ENCODE measurements around the gene XRCC2. TPM values are rescaled to one million over a fixed set of nuclear protein-coding genes. Genes with fewer than 3 reads are reported as not detected.

Gene XRCC2
- total and polyA plus RNA-seq, 12 donors, result 0.12 to 4.1 (median 0.50) TPM

- no peak for DNase-seq
- no peaks in the 10 kb centered on the region for H3K4me1 ChIP-seq (replicated peaks in 1 of 2)
- H3K4me3 ChIP-seq, result no peak overlapping the region
- no peaks in the 10 kb centered on the region for H3K36me3 ChIP-seq (replicated peaks in 1 of 2)
- TF ChIP-seq CTCF (IDR thresholded peaks at IDR 0.05) (no peak), POLR2A (IDR thresholded peaks at IDR 0.05) (no peak)
- H3K27ac ChIP-seq, result no peak overlapping the region
- intact Hi-C loops (cut with DNase I), result no loop called here
- 81 to 82% (median 82%) methylated on average over 8 of the region's 8 CpGs for WGBS, 4 donors
- no peaks in the 10 kb centered on the region for H3K27me3 ChIP-seq
- H3K9me3 ChIP-seq (replicated peaks in 1 of 3), result no peaks in the 10 kb centered on the region
Measured at GRCh38 chr7:152597507-152597906, 78.4 kb downstream of the XRCC2 start.

GRCh38 chr7:152596824-152597223 is 79.1 kb downstream of the XRCC2 start:
- intact Hi-C loops (cut with DNase I), result no loop called here
- no peak overlapping the region for H3K27ac ChIP-seq
- no peaks in the 10 kb centered on the region for H3K27me3 ChIP-seq
- H3K4me3 ChIP-seq, result no peak overlapping the region
- H3K9me3 ChIP-seq (replicated peaks in 1 of 3), result no peaks in the 10 kb centered on the region
- TF ChIP-seq POLR2A (IDR thresholded peaks at IDR 0.05) (no peak), CTCF (IDR thresholded peaks at IDR 0.05) (no peak)
- 88 to 97% (median 90%) methylated on average over 1 to 2 of the region's 2 CpGs for WGBS, 4 donors
- H3K4me1 ChIP-seq (replicated peaks in 1 of 2), result no peaks in the 10 kb centered on the region
- peak in 1 of 7 donors; percentile 14 for DNase-seq
- no peaks in the 10 kb centered on the region for H3K36me3 ChIP-seq (replicated peaks in 1 of 2)

Small RNA genes within 50 kb of the gene (small RNA-seq; reads per million reads assigned to genes)
- 0 to 0.12 reads per million in 2 donors for gene RF00568

Other genes starting within 250 kb of the XRCC2 start
- 100 to 1,000 TPM in 1 of 9 donors, 10 to 100 TPM in 8; 35.8 to 105 (median 68.1) TPM for gene KMT2C, start 240.1 kb downstream of the XRCC2 start, total RNA-seq
- gene KMT2C, start 240.1 kb downstream of the XRCC2 start, polyA plus RNA-seq, result 10 to 100 TPM in 2 of 3 donors, 1 to 10 TPM in 1; 6.9 to 27.4 (median 16.9) TPM
- gene ACTR3B, start 83.6 kb upstream of the XRCC2 start, total RNA-seq, result 10 to 100 TPM in 1 of 9 donors, 1 to 10 TPM in 8; 5.7 to 12.0 (median 7.1) TPM
- gene ACTR3B, start 83.6 kb upstream of the XRCC2 start, polyA plus RNA-seq, result 10 to 100 TPM in 1 of 3 donors, 1 to 10 TPM in 2; 5.2 to 12.9 (median 6.4) TPM